ENCODE measurements around the gene FAM135A.
"Not testable (repeated sequence)": the region's sequence is repeated elsewhere in the genome, so short reads cannot be mapped to it uniquely, and the experiment has no call there.

Gene FAM135A

GRCh38 chr6:70453899-70454298 lies 40.6 kb downstream of the FAM135A start:
- not testable (repeated sequence) for ATAC-seq (replicated peaks); H3K27ac Mint-ChIP-seq; H3K27me3 Mint-ChIP-seq; H3K4me3 Mint-ChIP-seq; DNase-seq; H3K4me1 Mint-ChIP-seq (ENCODE audit: low read depth in 2 of 2); H3K36me3 Mint-ChIP-seq (ENCODE audit: insufficient read depth); H3K9me3 Mint-ChIP-seq

GRCh38 chr6:70456735-70457134 lies 43.4 kb downstream of the FAM135A start:
- H3K4me3 Mint-ChIP-seq = no peak overlapping the region
- peaks cover 0 to 3% of the 10 kb centered on the region in 2 donors for H3K4me1 Mint-ChIP-seq (ENCODE audit: low read depth in 2 of 2)
- DNase-seq (no peak), ATAC-seq (replicated peaks) (no peak)
- H3K9me3 Mint-ChIP-seq = no peaks in the 10 kb centered on the region
- no peaks in the 10 kb centered on the region for H3K27me3 Mint-ChIP-seq
- H3K27ac Mint-ChIP-seq = no peak overlapping the region
- no peaks in the 10 kb centered on the region for H3K36me3 Mint-ChIP-seq (ENCODE audit: insufficient read depth)

DNA sequence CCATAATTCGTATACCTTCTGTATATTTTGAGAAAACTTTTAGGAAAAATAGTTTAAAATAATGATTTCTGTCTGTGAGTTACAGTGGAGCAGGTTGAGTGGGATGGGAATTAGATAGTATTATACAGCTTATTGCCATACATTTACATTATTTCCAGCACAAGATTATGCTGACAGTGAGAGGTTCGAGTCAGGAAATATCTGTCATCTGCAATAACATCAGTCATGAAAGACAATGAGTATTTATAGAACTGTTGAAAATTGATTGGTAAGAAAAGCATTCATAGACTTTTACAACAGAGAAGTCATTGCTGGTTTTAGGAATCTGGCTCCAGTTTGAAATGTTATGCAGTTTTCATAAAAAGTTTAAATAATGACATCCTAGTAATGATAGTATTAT lies 45.9 kb downstream of the FAM135A start:
- Mint-ChIP-seq H3K4me1 (ENCODE audit: low read depth in 2 of 2) (peaks cover 0 to 3% of the 10 kb centered on the region in 2 donors), H3K4me3 (no peak overlapping the region), H3K27ac (no peak overlapping the region), H3K27me3 (no peaks in the 10 kb centered on the region), H3K9me3 (no peaks in the 10 kb centered on the region), H3K36me3 (ENCODE audit: insufficient read depth) (no peaks in the 10 kb centered on the region)
- DNase-seq (no peak), ATAC-seq (replicated peaks) (no peak)

- H3K9me3 Mint-ChIP-seq; H3K27me3 Mint-ChIP-seq; H3K4me3 Mint-ChIP-seq; DNase-seq; H3K4me1 Mint-ChIP-seq (ENCODE audit: low read depth in 2 of 2); ATAC-seq (replicated peaks); H3K36me3 Mint-ChIP-seq (ENCODE audit: insufficient read depth): not testable (repeated sequence)
- H3K27ac Mint-ChIP-seq = peak overlapping the region in 1 of 2 donors; percentile 1
Measured at GRCh38 chr6:70459699-70460098, 46.4 kb downstream of the FAM135A start.

- H3K36me3 Mint-ChIP-seq (ENCODE audit: insufficient read depth) = no peaks in the 10 kb centered on the region
- no peaks in the 10 kb centered on the region for H3K4me1 Mint-ChIP-seq (ENCODE audit: low read depth in 2 of 2)
- ATAC-seq (replicated peaks) = no peak
- DNase-seq = no peak
- no peaks in the 10 kb centered on the region for H3K27me3 Mint-ChIP-seq
- no peak overlapping the region for H3K4me3 Mint-ChIP-seq
- H3K9me3 Mint-ChIP-seq = no peaks in the 10 kb centered on the region
- H3K27ac Mint-ChIP-seq = no peak overlapping the region
Measured at GRCh38 chr6:70470016-70470415, 56.7 kb downstream of the FAM135A start.

GRCh38 chr6:70470510-70470909 lies 57.2 kb downstream of the FAM135A start:
- not testable (repeated sequence) for H3K4me1 Mint-ChIP-seq (ENCODE audit: low read depth in 2 of 2); H3K36me3 Mint-ChIP-seq (ENCODE audit: insufficient read depth); H3K4me3 Mint-ChIP-seq; H3K9me3 Mint-ChIP-seq; ATAC-seq (replicated peaks); DNase-seq; H3K27ac Mint-ChIP-seq; H3K27me3 Mint-ChIP-seq

DNA sequence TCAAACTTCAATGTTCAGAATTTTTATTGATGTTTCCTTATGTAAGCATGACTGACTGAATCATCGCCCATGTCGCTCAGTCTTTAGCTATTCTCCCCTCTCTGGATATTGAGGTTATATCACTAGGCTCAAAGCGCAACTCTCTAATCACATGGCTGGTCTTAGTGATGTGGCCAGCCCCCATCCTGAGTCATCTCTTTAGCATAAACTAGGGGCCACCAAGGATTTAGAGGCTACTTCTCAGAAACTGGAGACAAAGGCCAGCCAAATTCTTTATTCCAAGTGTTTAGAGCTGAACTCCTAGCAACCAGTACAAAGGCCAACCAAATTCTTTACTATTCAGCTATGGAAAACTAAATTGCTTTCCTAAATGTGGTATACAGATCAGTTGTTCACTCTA lies 61.4 kb downstream of the FAM135A start:
- Mint-ChIP-seq H3K27ac (no peak overlapping the region), H3K4me3 (no peak overlapping the region), H3K36me3 (ENCODE audit: insufficient read depth) (no peaks in the 10 kb centered on the region), H3K4me1 (ENCODE audit: low read depth in 2 of 2) (no peaks in the 10 kb centered on the region), H3K9me3 (no peaks in the 10 kb centered on the region), H3K27me3 (no peaks in the 10 kb centered on the region)
- no peak for ATAC-seq (replicated peaks)
- no peak for DNase-seq

GRCh38 chr6:70479236-70479635 lies 65.9 kb downstream of the FAM135A start:
- no peaks in the 10 kb centered on the region for H3K36me3 Mint-ChIP-seq (ENCODE audit: insufficient read depth)
- no peaks in the 10 kb centered on the region for H3K9me3 Mint-ChIP-seq
- ATAC-seq (replicated peaks) (no peak), DNase-seq (no peak)
- H3K4me3 Mint-ChIP-seq = no peak overlapping the region
- no peaks in the 10 kb centered on the region for H3K27me3 Mint-ChIP-seq
- H3K4me1 Mint-ChIP-seq (ENCODE audit: low read depth in 2 of 2) = no peaks in the 10 kb centered on the region
- no peak overlapping the region for H3K27ac Mint-ChIP-seq

DNA sequence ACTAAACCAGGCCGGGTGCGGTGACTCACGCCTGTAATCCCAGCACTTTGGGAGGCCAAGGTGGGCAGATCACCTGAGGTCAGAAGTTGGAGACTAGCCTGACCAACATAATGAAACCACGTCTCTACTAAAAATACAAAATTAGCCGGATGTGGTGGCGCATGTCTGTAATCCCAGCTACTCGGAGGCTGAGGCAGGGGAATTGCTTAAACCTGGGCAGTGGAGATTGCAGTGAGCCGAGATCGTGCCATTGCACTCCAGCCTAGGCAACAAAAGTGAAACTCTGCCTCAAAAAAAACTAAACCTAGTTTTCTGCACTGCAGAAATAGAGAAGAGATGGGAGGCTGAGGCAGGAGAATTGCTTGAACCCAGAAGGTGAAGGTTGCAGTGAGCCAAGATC lies 73.3 kb downstream of the FAM135A start:
- H3K36me3 Mint-ChIP-seq (ENCODE audit: insufficient read depth); H3K27me3 Mint-ChIP-seq; H3K9me3 Mint-ChIP-seq; H3K4me1 Mint-ChIP-seq (ENCODE audit: low read depth in 2 of 2); DNase-seq; H3K4me3 Mint-ChIP-seq; H3K27ac Mint-ChIP-seq; ATAC-seq (replicated peaks): not testable (repeated sequence)

- ATAC-seq (replicated peaks) (no peak), DNase-seq (no peak)
- no peaks in the 10 kb centered on the region for H3K4me1 Mint-ChIP-seq (ENCODE audit: low read depth in 2 of 2)
- no peak overlapping the region for H3K27ac Mint-ChIP-seq
- no peak overlapping the region for H3K4me3 Mint-ChIP-seq
- H3K36me3 Mint-ChIP-seq (ENCODE audit: insufficient read depth) = no peaks in the 10 kb centered on the region
- no peaks in the 10 kb centered on the region for H3K9me3 Mint-ChIP-seq
- no peaks in the 10 kb centered on the region for H3K27me3 Mint-ChIP-seq
Measured at GRCh38 chr6:70489364-70489763, 76.1 kb downstream of the FAM135A start.

DNA sequence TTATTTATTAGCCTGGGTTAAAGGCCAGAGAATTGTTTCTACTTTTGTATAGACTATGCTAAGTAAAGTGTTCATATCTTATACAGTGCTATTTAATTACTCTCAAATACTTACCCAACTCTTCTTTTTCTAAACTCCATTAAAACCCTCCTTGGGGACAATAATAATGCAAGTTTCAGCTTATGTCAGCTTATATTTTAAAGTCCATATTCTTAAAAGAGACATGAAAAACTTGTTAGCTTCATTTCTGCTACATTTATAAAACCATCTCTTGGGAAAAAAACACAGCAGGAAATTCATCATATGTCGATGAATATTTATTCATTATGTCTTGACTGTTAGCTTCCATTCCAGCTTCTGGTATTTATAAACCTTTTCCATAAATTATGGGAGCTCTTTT lies 81.5 kb downstream of the FAM135A start:
- Mint-ChIP-seq H3K9me3 (peaks cover 0 to 7% of the 10 kb centered on the region in 2 donors), H3K36me3 (ENCODE audit: insufficient read depth) (no peaks in the 10 kb centered on the region), H3K27me3 (no peaks in the 10 kb centered on the region), H3K4me1 (ENCODE audit: low read depth in 2 of 2) (no peaks in the 10 kb centered on the region), H3K4me3 (no peak overlapping the region), H3K27ac (no peak overlapping the region)
- no peak for ATAC-seq (replicated peaks)
- DNase-seq = no peak

DNA sequence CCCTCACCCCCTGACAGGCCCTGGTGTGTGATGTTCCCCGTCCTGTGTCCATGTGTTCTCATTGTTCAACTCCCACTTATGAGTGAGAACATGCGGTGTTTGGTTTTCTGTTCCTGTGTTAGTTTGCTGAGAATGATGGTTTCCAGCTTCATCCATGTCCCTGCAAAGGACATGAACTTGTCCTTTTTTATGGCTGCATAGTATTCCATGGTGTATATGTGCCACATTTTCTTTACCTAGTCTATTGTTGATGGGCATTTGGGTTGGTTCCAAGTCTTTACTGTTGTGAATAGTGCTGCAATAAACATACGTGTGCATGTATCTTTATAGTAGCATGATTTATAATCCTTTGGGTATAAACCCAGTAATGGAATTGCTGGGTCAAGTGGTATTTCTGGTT lies 82.5 kb downstream of the FAM135A start:
- not testable (repeated sequence) for H3K4me3 Mint-ChIP-seq; ATAC-seq (replicated peaks); H3K9me3 Mint-ChIP-seq; H3K4me1 Mint-ChIP-seq (ENCODE audit: low read depth in 2 of 2); H3K36me3 Mint-ChIP-seq (ENCODE audit: insufficient read depth); DNase-seq; H3K27ac Mint-ChIP-seq; H3K27me3 Mint-ChIP-seq

- DNase-seq (no peak), ATAC-seq (replicated peaks) (no peak)
- Mint-ChIP-seq H3K9me3 (peaks cover 4 to 7% of the 10 kb centered on the region in 2 donors), H3K27me3 (no peaks in the 10 kb centered on the region), H3K27ac (no peak overlapping the region), H3K36me3 (ENCODE audit: insufficient read depth) (peaks cover 10% of the 10 kb centered on the region), H3K4me1 (ENCODE audit: low read depth in 2 of 2) (no peaks in the 10 kb centered on the region), H3K4me3 (no peak overlapping the region)
Measured at GRCh38 chr6:70502484-70502883, 89.2 kb downstream of the FAM135A start.

DNA sequence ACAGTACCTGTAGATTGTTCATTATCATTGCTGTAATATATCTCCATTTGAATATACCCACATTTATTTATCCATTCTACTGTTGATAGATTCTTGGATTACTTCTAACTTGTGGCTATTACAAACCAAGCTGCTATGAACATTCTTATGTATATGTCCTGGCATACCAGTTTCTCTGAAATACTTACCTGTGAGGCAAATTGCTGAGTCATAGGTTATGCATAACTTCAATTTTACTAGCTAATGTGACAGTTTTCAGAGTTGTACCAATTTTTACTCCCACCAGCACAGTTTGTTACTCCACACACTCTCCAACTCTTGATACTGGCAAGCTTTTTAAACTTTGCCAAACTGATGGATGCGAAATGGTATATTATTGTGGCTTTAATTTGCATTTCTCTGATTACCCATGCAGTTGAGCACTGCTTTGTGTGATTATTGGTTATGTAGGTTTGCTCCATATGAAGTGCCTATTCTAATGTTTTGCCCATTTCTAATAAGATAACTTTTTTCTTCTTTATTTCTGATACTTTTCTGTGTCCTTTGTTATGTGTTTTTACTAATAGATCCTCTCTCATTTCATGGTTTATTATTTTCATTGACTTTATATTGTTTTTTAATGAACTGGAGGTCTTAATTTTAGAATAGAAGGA lies 90.6 kb downstream of the FAM135A start:
- Mint-ChIP-seq H3K4me3 (no peak overlapping the region), H3K36me3 (ENCODE audit: insufficient read depth) (peaks cover 10% of the 10 kb centered on the region), H3K27ac (no peak overlapping the region), H3K4me1 (ENCODE audit: low read depth in 2 of 2) (no peaks in the 10 kb centered on the region), H3K9me3 (peaks cover 4 to 6% of the 10 kb centered on the region in 2 donors), H3K27me3 (no peaks in the 10 kb centered on the region)
- DNase-seq (no peak), ATAC-seq (replicated peaks) (no peak)

GRCh38 chr6:70506321-70506720 lies 93.0 kb downstream of the FAM135A start:
- peaks cover 0 to 4% of the 10 kb centered on the region in 2 donors for H3K9me3 Mint-ChIP-seq
- H3K27me3 Mint-ChIP-seq = no peaks in the 10 kb centered on the region
- H3K27ac Mint-ChIP-seq = no peak overlapping the region
- DNase-seq (no peak), ATAC-seq (replicated peaks) (no peak)
- H3K36me3 Mint-ChIP-seq (ENCODE audit: insufficient read depth) = peaks cover 10% of the 10 kb centered on the region
- H3K4me3 Mint-ChIP-seq = no peak overlapping the region
- H3K4me1 Mint-ChIP-seq (ENCODE audit: low read depth in 2 of 2) = no peaks in the 10 kb centered on the region
